Inflammatory macrophage treated with lipopolysaccharide for 1 hour (primary cell): ENCODE measurements around the gene MYL4.
"Not testable (repeated sequence)": the region's sequence is repeated elsewhere in the genome, so short reads cannot be mapped to it uniquely, and the experiment has no call there.

Experiments
- DNase-seq, 2 donors: peaks; one replicate each; pipeline ENCODE4 v3.0.0-alpha.2; 2020 to 2022

MYL4 gene

GRCh38 chr17:47208744-47209488, at the start of gene MYL4:
TSS of gene MYL4 (plus strand) at chr17:47209348. CDS start at chr17:47209423, 75 bp downstream.
- DNase-seq = no peak

- DNase-seq = peak; percentile 5 to 7
Measured at GRCh38 chr17:47162013-47162622, 47.0 kb upstream of the MYL4 start.

- no peak for DNase-seq
Measured at GRCh38 chr17:47164263-47164662, 44.9 kb upstream of the MYL4 start.

GRCh38 chr17:47165137-47165536, 44.0 kb upstream of the MYL4 start:
- no peak for DNase-seq

GRCh38 chr17:47166854-47167253, 42.3 kb upstream of the MYL4 start:
- DNase-seq = not testable (repeated sequence)

- not testable (repeated sequence) for DNase-seq
Measured at GRCh38 chr17:47168896-47169295, 40.3 kb upstream of the MYL4 start.

- DNase-seq = no peak
Measured at GRCh38 chr17:47170710-47171109, 38.4 kb upstream of the MYL4 start.

GRCh38 chr17:47172696-47173565, 36.2 kb upstream of the MYL4 start:
- DNase-seq = no peak

- DNase-seq = not testable (repeated sequence)
Measured at GRCh38 chr17:47174823-47175222, 34.3 kb upstream of the MYL4 start.

- no peak for DNase-seq
Measured at GRCh38 chr17:47176389-47176826, 32.7 kb upstream of the MYL4 start.

- DNase-seq = no peak
Measured at GRCh38 chr17:47177261-47177660, 31.9 kb upstream of the MYL4 start.

GRCh38 chr17:47179141-47179540, 30.0 kb upstream of the MYL4 start:
- no peak for DNase-seq

GRCh38 chr17:47180337-47180736, 28.8 kb upstream of the MYL4 start:
- DNase-seq = no peak

- not testable (repeated sequence) for DNase-seq
Measured at GRCh38 chr17:47180988-47181387, 28.2 kb upstream of the MYL4 start.

GRCh38 chr17:47184681-47185080, 24.5 kb upstream of the MYL4 start:
- DNase-seq = no peak

- peak; percentile 30 to 32 for DNase-seq
Measured at GRCh38 chr17:47188271-47188875, 20.8 kb upstream of the MYL4 start.

- DNase-seq = peak; percentile 98 to 100
Measured at GRCh38 chr17:47188876-47189731, 20.0 kb upstream of the MYL4 start, which contains the start of gene CDC27. TSS of gene CDC27 (minus strand) at chr17:47189295. CDS start at chr17:47189172, 123 bp downstream.

- no peak for DNase-seq
Measured at GRCh38 chr17:47189732-47190237, 19.4 kb upstream of the MYL4 start.

- DNase-seq = no peak
Measured at GRCh38 chr17:47190243-47190642, 18.9 kb upstream of the MYL4 start.

- DNase-seq = no peak
Measured at GRCh38 chr17:47190770-47191169, 18.4 kb upstream of the MYL4 start.

GRCh38 chr17:47192554-47192953, 16.6 kb upstream of the MYL4 start:
- no peak for DNase-seq
